ENCODE data around the gene RSBN1.
"Not testable (repeated sequence)": the region's sequence is repeated elsewhere in the genome, so short reads cannot be mapped to it uniquely, and the experiment has no call there.

Gene RSBN1

GRCh38 chr1:113780374-113781146 is 31.7 kb downstream of the RSBN1 start:
- DNase-seq (ENCODE audit: low read depth in 2 of 2): no peak

- DNase-seq (ENCODE audit: low read depth in 2 of 2): no peak
Measured at GRCh38 chr1:113779542-113779941, 32.7 kb downstream of the RSBN1 start.

- DNase-seq (ENCODE audit: low read depth in 2 of 2): no peak
Measured at GRCh38 chr1:113777561-113777960, 34.7 kb downstream of the RSBN1 start.

- DNase-seq (ENCODE audit: low read depth in 2 of 2): no peak
Measured at GRCh38 chr1:113770031-113770430, 42.2 kb downstream of the RSBN1 start.

GRCh38 chr1:113769601-113769970 is 42.7 kb downstream of the RSBN1 start:
- no peak for DNase-seq (ENCODE audit: low read depth in 2 of 2)

- DNase-seq (ENCODE audit: low read depth in 2 of 2): no peak
Measured at GRCh38 chr1:113768916-113769600, 43.2 kb downstream of the RSBN1 start.

- DNase-seq (ENCODE audit: low read depth in 2 of 2): no peak
Measured at GRCh38 chr1:113765306-113766230, 46.7 kb downstream of the RSBN1 start.

GRCh38 chr1:113763661-113764060 is 48.6 kb downstream of the RSBN1 start:
- no peak for DNase-seq (ENCODE audit: low read depth in 2 of 2)

GRCh38 chr1:113761937-113762336 is 50.3 kb downstream of the RSBN1 start:
- no peak for DNase-seq (ENCODE audit: low read depth in 2 of 2)

GRCh38 chr1:113760102-113761080 is 51.9 kb downstream of the RSBN1 start:
- no peak for DNase-seq (ENCODE audit: low read depth in 2 of 2)

- peak in 1 of 2 donors; percentile 29 for DNase-seq (ENCODE audit: low read depth in 2 of 2)
Measured at GRCh38 chr1:113759333-113760101, 52.8 kb downstream of the RSBN1 start, which contains the start of gene PHTF1. Gene PHTF1, minus strand, starts transcription at chr1:113759486. Its CDS starts 783 bp downstream, at chr1:113758703.

GRCh38 chr1:113758631-113759332 is 53.5 kb downstream of the RSBN1 start:
- DNase-seq (ENCODE audit: low read depth in 2 of 2): no peak

GRCh38 chr1:113756461-113756860 is 55.8 kb downstream of the RSBN1 start:
- DNase-seq (ENCODE audit: low read depth in 2 of 2): no peak

GRCh38 chr1:113753333-113753732 is 58.9 kb downstream of the RSBN1 start:
- not testable (repeated sequence) for DNase-seq (ENCODE audit: low read depth in 2 of 2)

GRCh38 chr1:113751516-113751915 is 60.8 kb downstream of the RSBN1 start:
- DNase-seq (ENCODE audit: low read depth in 2 of 2): no peak

GRCh38 chr1:113751114-113751513 is 61.2 kb downstream of the RSBN1 start:
- no peak for DNase-seq (ENCODE audit: low read depth in 2 of 2)

- no peak for DNase-seq (ENCODE audit: low read depth in 2 of 2)
Measured at GRCh38 chr1:113749402-113749801, 62.9 kb downstream of the RSBN1 start.

- no peak for DNase-seq (ENCODE audit: low read depth in 2 of 2)
Measured at GRCh38 chr1:113747376-113747775, 64.9 kb downstream of the RSBN1 start.

- no peak for DNase-seq (ENCODE audit: low read depth in 2 of 2)
Measured at GRCh38 chr1:113745425-113745824, 66.9 kb downstream of the RSBN1 start.

Data from activated CD8-positive, alpha-beta memory T cell treated with anti-CD3 and anti-CD28 coated beads for 4 hours (primary cell).